Measurements from ENCODE around the gene HLA-E.
A peak's percentile ranks its signal among the peaks of the same experiment; 100 is the strongest.

HLA-E gene

DNA sequence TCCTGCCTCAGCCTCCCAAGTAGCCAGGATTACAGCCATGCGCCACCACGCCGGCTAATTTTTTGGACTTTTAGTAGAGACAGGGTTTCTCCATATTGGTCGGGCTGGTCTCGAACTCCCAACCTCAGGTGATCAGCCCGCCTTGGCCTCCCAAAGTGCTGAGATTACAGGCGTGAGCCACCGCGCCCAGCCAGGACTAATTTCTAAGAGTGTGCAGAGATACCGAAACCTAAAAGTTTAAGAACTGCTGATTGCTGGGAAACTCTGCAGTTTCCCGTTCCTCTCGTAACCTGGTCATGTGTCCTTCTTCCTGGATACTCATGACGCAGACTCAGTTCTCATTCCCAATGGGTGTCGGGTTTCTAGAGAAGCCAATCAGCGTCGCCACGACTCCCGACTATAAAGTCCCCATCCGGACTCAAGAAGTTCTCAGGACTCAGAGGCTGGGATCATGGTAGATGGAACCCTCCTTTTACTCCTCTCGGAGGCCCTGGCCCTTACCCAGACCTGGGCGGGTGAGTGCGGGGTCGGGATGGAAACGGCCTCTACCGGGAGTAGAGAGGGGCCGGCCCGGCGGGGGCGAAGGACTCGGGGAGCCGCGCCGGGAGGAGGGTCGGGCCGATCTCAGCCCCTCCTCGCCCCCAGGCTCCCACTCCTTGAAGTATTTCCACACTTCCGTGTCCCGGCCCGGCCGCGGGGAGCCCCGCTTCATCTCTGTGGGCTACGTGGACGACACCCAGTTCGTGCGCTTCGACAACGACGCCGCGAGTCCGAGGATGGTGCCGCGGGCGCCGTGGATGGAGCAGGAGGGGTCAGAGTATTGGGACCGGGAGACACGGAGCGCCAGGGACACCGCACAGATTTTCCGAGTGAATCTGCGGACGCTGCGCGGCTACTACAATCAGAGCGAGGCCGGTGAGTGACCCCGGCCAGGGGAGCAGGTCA lies at the start of gene HLA-E:
Gene HLA-E, plus strand, starts transcription at position 429 of the 945 bp plus-strand sequence. Its CDS starts 23 bp downstream, at position 452.
- no peaks in the 10 kb centered on the region for H3K27me3 Mint-ChIP-seq
- H3K9me3 Mint-ChIP-seq: no peaks in the 10 kb centered on the region
- peaks cover 52% of the 10 kb centered on the region for H3K36me3 Mint-ChIP-seq (ENCODE audit: low read depth)
- H3K27ac Mint-ChIP-seq: peak within 1 kb of the TSS; percentile 91
- peak within 1 kb of the TSS; percentile 96 for H3K4me3 Mint-ChIP-seq
- peaks cover 54% of the 10 kb centered on the region for H3K4me1 Mint-ChIP-seq (ENCODE audit: low read depth)

DNA sequence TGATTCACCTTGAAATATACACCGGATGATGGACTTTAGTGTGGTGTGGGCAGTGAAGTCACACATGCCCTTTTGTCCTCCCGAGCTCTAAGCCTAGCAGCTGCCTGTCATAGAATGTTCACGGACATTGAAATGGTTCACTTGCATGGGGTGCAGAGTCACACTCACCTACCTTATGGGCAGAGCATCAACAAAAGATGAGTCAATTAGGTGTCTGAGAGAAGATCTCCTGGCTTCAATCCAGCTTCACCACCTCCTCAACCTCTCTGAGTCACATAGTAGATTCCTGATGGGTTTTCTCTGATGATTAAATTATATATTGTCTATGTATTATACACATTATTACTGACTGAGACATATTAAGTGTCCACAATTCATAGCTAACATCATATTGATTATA lies 48.1 kb upstream of the HLA-E start:
- Mint-ChIP-seq H3K9me3 (no peaks in the 10 kb centered on the region), H3K36me3 (ENCODE audit: low read depth) (no peaks in the 10 kb centered on the region), H3K4me3 (no peak overlapping the region), H3K4me1 (ENCODE audit: low read depth) (peaks cover 11% of the 10 kb centered on the region), H3K27ac (no peak overlapping the region), H3K27me3 (peaks cover 81% of the 10 kb centered on the region)

DNA sequence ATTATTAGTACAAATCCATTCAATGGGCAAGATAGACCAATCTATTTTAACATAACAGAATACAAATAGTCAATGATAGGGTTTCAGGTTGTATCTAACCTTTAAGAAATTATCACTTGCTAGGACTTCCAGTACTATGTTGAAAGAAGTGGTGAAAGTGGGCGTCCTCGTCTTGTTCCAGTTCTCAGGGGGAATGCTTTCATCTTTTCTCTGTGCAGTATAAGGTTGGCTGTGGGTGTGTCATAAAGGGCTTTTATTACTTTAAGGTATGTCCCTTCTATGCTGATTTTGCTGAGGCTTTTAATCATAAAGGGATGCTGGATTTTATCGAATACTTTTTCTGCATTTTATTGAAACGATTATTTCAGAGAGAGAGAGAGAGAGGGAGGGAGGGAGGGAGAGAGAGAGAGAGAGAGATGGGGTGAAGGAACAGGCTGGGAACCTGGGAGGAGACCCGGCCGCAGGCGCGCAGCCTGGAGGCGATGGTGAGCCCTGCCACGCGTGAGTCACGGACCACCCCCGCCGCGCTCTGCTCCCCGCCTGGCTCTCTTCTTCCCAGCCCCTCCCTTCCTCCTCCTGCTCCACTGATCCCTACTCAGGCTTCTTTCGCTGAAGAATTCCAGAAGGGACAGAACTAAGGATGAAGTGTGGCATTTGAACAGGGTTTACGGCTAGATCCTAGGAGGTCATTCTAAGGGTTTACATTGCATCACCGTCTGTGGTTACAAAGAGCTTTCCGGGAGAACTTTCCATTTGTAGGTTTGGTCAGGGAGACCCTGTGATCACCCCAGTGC lies 45.5 kb upstream of the HLA-E start:
- H3K36me3 Mint-ChIP-seq (ENCODE audit: low read depth): no peaks in the 10 kb centered on the region
- no peaks in the 10 kb centered on the region for H3K9me3 Mint-ChIP-seq
- peaks cover 11% of the 10 kb centered on the region for H3K4me1 Mint-ChIP-seq (ENCODE audit: low read depth)
- H3K4me3 Mint-ChIP-seq: no peak overlapping the region
- no peak overlapping the region for H3K27ac Mint-ChIP-seq
- peaks cover 90% of the 10 kb centered on the region for H3K27me3 Mint-ChIP-seq

DNA sequence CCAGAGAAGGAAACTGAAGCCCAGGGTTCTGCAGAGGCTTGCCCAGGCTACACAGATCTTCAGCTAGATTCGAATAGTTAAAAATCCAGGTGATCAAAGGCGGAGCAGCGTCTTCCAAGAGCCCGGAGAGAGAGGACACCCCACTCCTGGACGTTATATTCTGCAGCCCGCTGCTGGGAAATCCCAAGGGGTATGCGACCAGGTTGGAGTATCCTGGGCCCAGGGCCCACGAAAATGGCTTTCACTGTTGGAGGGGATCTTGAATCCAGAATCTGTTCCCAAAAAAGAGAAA lies 44.9 kb upstream of the HLA-E start:
- peaks cover 11% of the 10 kb centered on the region for H3K4me1 Mint-ChIP-seq (ENCODE audit: low read depth)
- no peaks in the 10 kb centered on the region for H3K36me3 Mint-ChIP-seq (ENCODE audit: low read depth)
- peaks cover 91% of the 10 kb centered on the region for H3K27me3 Mint-ChIP-seq
- H3K9me3 Mint-ChIP-seq: no peaks in the 10 kb centered on the region
- no peak overlapping the region for H3K27ac Mint-ChIP-seq
- H3K4me3 Mint-ChIP-seq: no peak overlapping the region

DNA sequence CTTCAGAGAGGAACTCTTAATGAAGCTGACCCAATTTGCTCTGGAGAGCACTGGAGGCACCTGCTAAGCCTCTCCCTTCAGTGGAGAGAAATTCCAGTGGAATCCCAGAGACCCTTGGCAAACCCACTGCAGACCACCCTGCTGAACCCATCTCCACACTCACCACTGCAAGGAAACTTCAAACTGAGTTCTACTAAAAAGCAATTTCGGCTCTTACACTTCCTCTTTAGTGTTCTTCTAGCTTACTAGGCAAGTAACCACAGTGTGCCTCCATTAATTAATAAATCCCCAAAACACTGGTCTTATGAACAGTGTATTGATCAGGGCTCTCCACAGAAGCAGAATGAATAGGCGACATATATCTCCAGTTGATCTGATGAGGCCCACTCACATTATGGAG lies 43.0 kb upstream of the HLA-E start:
- Mint-ChIP-seq H3K36me3 (ENCODE audit: low read depth) (no peaks in the 10 kb centered on the region), H3K9me3 (no peaks in the 10 kb centered on the region), H3K4me1 (ENCODE audit: low read depth) (peaks cover 29% of the 10 kb centered on the region), H3K27ac (no peak overlapping the region), H3K27me3 (peaks cover 89% of the 10 kb centered on the region), H3K4me3 (no peak overlapping the region)

DNA sequence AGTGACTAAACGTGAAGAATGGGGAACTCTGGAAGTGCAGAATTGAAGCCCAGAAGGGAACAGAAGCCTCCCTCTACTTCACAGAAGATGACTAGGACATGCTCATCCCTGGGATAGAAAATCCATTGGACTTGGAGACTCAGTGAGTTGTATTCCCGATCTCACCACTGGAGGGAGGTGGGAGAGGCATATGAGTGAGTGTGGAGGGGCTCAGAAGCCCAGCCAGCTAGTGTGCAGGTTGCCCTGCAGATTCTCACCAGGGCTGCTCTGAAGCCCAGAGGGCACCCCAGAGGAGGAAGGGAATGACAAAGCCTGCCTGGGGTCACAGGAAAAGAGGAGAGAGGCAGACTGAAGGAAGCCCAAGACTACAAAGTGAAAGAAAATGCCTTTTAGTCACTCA lies 42.1 kb upstream of the HLA-E start:
- Mint-ChIP-seq H3K4me1 (ENCODE audit: low read depth) (peaks cover 39% of the 10 kb centered on the region), H3K36me3 (ENCODE audit: low read depth) (no peaks in the 10 kb centered on the region), H3K9me3 (no peaks in the 10 kb centered on the region), H3K4me3 (no peak overlapping the region), H3K27ac (no peak overlapping the region), H3K27me3 (peaks cover 90% of the 10 kb centered on the region)

DNA sequence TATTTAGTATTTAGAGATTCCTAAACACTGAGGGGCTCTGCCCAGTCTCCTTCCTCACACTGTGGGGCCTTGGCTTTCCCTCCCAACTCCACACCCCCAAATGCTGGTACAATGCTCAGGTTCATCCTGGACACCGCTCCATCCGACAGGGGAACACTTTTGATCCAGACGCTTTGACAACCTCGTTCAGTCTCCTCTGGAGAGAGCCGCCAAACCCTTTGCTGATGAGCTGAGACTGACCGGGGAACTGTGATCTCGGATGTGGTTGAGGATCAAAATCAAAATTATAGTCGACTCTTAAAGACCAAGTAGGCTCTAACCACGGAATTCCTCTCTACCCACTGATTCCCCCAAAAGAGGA lies 38.8 kb upstream of the HLA-E start:
- Mint-ChIP-seq H3K9me3 (no peaks in the 10 kb centered on the region), H3K4me1 (ENCODE audit: low read depth) (peaks cover 37% of the 10 kb centered on the region), H3K27me3 (peaks cover 93% of the 10 kb centered on the region), H3K27ac (no peak overlapping the region), H3K36me3 (ENCODE audit: low read depth) (no peaks in the 10 kb centered on the region), H3K4me3 (peak overlapping the region; percentile 55)

DNA sequence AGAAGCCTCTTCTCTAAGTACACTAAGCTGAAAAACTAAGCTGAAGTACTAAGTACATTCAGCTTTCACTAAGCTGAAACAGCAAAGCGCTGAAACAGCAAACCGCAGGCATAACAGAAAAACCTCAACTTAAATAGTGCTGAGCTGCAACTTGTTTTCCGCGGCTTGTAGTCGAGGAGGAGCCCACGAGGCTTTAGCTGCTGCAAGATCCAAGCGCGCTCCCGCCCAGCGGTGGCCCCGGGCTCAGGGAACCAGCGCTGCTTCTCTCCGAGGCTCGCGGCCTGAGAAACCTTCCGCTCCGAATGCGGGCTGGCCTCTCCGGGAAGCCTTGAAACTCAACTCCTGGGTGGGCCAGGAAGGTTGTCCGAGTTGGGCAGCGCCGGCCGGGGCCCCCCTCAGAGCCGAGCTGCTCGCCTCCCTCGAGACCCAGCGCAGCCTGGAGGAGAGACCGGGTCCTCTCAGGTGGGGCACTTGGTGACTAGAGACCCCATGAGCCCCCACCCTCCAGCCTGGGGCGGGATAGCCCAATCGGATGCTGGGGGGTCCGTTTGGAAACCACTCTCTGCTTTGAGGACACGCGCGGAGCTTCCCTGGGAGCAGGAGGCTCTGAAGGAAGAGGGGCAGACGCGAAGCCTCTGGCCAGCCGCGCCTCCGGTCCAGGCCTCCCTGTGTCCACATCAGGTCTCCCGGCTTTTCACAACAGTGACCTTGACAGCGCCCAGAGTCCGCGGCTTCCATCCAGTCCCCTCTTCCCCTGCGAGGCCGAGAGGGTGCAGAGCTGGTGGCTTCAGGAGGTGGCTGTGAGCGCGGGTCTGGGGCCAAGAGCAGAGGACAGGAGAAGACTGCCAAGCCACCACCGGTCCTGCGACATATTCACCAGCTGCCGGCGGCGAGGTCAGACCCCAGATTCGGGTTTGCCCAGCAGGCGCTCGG lies 38.1 kb upstream of the HLA-E start:
- no peak overlapping the region for H3K27ac Mint-ChIP-seq

DNA sequence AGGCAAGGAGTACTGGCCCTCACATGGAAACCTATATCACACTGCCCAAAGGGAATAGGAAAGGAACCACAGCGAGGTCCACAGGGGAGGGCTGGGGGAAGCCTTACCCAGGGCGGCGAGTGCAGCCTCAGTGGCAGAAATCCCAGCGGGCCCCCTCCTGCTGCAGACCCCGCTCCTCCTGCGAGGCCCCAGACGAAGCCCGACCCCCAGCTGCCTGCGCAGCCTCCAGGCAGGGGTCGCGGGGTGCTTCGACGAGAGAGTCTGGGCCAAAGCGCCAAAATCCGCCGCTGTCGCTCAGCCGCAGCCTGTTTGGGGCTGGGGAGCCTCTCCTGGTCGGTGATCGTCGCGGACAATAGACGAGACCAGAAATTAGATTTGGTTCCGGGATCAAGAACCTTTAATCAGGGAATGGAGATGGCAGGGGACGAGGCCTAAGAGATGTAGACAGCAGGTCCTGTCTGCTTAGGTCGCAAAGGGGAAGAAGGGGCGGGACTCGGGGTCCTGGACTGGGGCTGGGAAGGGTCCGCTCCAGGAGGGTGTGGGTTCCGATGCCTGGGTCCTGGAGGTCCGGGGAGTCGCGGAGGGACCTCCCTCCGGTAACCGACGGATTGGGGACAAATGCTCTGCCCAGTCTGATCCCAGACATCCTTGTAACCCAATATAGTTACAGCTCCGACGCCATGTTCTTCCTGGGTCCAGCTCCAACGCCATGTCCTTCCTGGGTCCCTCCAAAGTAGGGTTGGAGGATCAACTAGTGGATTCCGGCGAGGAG lies 36.4 kb upstream of the HLA-E start:
- H3K4me1 Mint-ChIP-seq (ENCODE audit: low read depth): peaks cover 37% of the 10 kb centered on the region
- H3K36me3 Mint-ChIP-seq (ENCODE audit: low read depth): no peaks in the 10 kb centered on the region
- H3K27me3 Mint-ChIP-seq: peaks cover 93% of the 10 kb centered on the region
- no peak overlapping the region for H3K27ac Mint-ChIP-seq
- H3K9me3 Mint-ChIP-seq: no peaks in the 10 kb centered on the region
- H3K4me3 Mint-ChIP-seq: no peak overlapping the region

More for the DNA sequence above, 38.1 kb upstream of the HLA-E start:
- H3K9me3 Mint-ChIP-seq: no peaks in the 10 kb centered on the region
- H3K4me1 Mint-ChIP-seq (ENCODE audit: low read depth): peaks cover 37% of the 10 kb centered on the region
- peaks cover 93% of the 10 kb centered on the region for H3K27me3 Mint-ChIP-seq
- H3K4me3 Mint-ChIP-seq: peak overlapping the region; percentile 55
- H3K36me3 Mint-ChIP-seq (ENCODE audit: low read depth): no peaks in the 10 kb centered on the region

DNA sequence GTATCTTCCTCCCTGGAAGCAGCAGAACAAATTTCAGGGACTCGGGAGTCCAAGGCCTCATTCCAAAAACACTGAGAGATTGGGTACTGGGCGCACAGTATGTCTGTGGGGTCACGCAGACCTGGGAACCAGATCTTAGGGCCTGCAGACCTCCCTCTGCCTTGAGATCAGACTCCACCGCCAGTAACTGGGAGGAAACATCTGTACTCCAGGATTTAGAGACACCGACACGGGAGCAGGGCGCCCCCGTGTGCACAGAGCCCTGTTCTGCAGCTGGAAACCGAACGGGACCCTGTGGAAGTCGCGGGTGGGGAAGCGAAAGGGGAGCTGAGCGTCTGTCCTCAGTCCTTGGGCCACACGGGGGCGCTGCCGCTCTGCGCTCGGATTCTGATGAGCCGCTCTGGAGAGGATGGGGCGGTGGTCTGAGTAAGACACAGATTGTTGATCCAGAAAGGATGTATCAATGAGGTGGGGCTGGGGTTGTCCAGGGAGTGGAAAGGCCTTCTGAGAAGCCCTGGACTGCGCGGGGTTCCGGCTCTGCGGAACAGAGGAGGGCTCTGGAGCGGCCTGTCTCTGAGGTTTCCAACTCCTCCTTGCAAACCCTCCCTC lies 35.7 kb upstream of the HLA-E start:
- Mint-ChIP-seq H3K9me3 (peaks cover 1% of the 10 kb centered on the region), H3K27me3 (peaks cover 93% of the 10 kb centered on the region), H3K36me3 (ENCODE audit: low read depth) (no peaks in the 10 kb centered on the region), H3K4me1 (ENCODE audit: low read depth) (peaks cover 37% of the 10 kb centered on the region), H3K4me3 (no peak overlapping the region), H3K27ac (no peak overlapping the region)

DNA sequence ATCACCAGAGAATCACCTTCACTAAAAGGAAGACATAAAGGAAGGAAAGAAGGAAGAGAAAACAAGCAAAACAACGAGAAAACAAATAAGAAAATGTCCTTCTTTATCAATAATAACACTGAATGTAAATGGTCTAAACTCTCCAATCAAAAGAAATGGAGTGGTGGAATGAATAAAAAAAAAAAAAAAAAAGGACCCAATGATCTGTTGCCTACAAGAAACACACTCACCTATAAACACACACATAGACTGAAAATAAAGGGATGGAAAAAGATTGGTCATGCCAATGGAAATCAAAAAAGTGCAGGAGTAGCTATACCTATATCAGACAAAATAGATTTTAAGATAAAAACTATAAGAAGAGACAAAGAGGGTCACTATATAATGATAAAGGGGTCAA lies 30.2 kb upstream of the HLA-E start:
- H3K4me1 Mint-ChIP-seq (ENCODE audit: low read depth): peaks cover 6% of the 10 kb centered on the region

DNA sequence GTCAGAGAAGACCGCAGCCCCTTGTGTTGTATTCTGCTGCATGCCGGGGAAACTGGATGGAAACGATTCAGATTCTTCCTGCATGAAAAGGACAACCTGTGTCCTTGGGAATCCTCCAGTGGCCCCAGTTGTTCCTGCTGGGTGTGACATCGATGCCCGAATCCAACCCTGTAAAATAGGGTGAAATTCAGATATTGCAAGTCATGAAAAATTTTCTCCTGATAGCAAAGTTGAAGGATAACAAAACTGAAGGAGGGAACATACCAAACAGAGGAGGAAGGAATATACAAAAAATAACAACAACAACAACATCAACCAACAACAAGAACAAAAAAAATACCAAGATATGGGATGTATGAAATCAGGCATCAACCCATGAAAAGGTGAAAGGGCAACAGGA lies 28.3 kb upstream of the HLA-E start:
- Mint-ChIP-seq H3K27me3 (peaks cover 91% of the 10 kb centered on the region), H3K4me1 (ENCODE audit: low read depth) (peaks cover 16% of the 10 kb centered on the region), H3K9me3 (peaks cover 18% of the 10 kb centered on the region), H3K27ac (no peak overlapping the region), H3K36me3 (ENCODE audit: low read depth) (no peaks in the 10 kb centered on the region), H3K4me3 (no peak overlapping the region)

More for the DNA sequence above, 30.2 kb upstream of the HLA-E start:
- Mint-ChIP-seq H3K27ac (no peak overlapping the region), H3K9me3 (peaks cover 18% of the 10 kb centered on the region), H3K27me3 (peaks cover 93% of the 10 kb centered on the region), H3K36me3 (ENCODE audit: low read depth) (no peaks in the 10 kb centered on the region), H3K4me3 (no peak overlapping the region)

DNA sequence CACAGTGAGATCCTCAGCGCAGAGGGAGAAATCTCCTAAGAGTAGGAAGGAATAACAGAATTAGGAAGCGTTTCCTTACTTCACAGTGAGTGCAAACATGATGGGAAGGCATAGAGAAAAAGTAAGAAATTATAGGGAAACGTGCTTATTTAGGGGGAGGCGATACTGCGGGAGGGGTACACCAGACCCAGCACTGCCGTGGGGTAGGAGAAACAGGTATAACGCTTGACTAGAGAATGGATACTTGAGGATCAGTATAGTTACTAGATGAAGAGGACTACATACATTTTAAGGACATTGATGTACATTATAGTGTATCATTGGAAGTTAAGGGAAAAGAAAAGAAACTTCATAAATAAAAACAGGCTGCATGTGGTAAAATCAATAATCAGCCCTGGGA lies 26.8 kb upstream of the HLA-E start:
- no peak overlapping the region for H3K4me3 Mint-ChIP-seq

DNA sequence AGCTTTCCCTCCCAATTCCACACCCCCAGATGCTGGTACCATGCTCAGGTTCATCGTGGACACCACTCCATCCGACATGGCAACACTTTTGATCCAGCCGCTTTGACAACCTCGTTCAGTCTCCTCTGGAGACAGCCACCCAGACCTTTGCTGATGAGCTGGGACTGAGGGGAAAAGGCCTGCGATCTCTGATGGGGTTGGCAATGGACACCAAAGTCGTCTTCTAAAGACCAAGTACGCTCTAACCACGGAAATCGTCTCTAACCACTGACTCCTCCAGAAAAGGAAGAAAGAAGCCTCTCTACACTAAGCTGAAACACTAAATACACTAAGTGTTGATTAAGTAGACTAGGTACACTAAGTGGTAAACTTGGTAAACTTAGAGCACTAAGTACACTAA lies 26.1 kb upstream of the HLA-E start:
- Mint-ChIP-seq H3K36me3 (ENCODE audit: low read depth) (no peaks in the 10 kb centered on the region), H3K4me1 (ENCODE audit: low read depth) (peaks cover 28% of the 10 kb centered on the region), H3K4me3 (no peak overlapping the region), H3K27me3 (peaks cover 87% of the 10 kb centered on the region), H3K27ac (peak overlapping the region; percentile 26), H3K9me3 (peaks cover 18% of the 10 kb centered on the region)

More for the DNA sequence above, 26.8 kb upstream of the HLA-E start:
- Mint-ChIP-seq H3K27ac (no peak overlapping the region), H3K9me3 (peaks cover 18% of the 10 kb centered on the region), H3K27me3 (peaks cover 89% of the 10 kb centered on the region), H3K4me1 (ENCODE audit: low read depth) (peaks cover 28% of the 10 kb centered on the region), H3K36me3 (ENCODE audit: low read depth) (no peaks in the 10 kb centered on the region)

Data from stimulated activated naive CD8-positive, alpha-beta T cell treated with anti-CD3 and anti-CD28 coated beads, Interleukin-15, Interleukin-2, amounts not matched to agents 100 ng/mL and 50 ng/mL, for 24 hours (primary cell).